H7 (cell line): Measurements from ENCODE around the gene FBXO5. TPM values are rescaled to one million over a fixed set of nuclear protein-coding genes. Genes with fewer than 3 reads are reported as not detected.
"Not testable (repeated sequence)": the region's sequence is repeated elsewhere in the genome, so short reads cannot be mapped to it uniquely, and the experiment has no call there.

Experiments used
- DNase-seq: peaks from one replicate; pipeline ENCODE4 v3.0.0; 2012
- H3K27me3 ChIP-seq: 2 replicates; pipeline ENCODE4 v1.6.0; 2011; ENCODE audit warnings: mild to moderate bottlenecking, low read length; ENCODE audit not compliant: control insufficient read depth, insufficient read depth
- H3K36me3 ChIP-seq: replicated peaks from 2 replicates; pipeline ENCODE4 v1.5.1; 2011; ENCODE audit warnings: low read length; ENCODE audit not compliant: control insufficient read depth, insufficient read depth
- H3K4me3 ChIP-seq: 2 replicates; pipeline ENCODE4 v1.5.1; 2011; ENCODE audit warnings: low read depth, mild to moderate bottlenecking, control low read depth, low read length, moderate library complexity; ENCODE audit not compliant: insufficient read depth
- total RNA-seq: library from RNA; depleted of rRNA; stranded (reverse); fragments of >200 nt; shearing (Covaris generic); gene quantifications from 2 replicates; pipeline ENCODE4 v1.2.3, GENCODE V29; 2014

Gene FBXO5
- total RNA-seq, 1 experiment from 2014 or later = 52.1 TPM

GRCh38 chr6:153002613-153003365 is 19.9 kb upstream of the FBXO5 start, which contains the start of gene MTRF1L:
MTRF1L (minus strand) TSS chr6:153002709; CDS start chr6:153002685, 24 bp downstream.
- H3K4me3 ChIP-seq = peak within 1 kb of the TSS; percentile 96
- H3K36me3 ChIP-seq = no peaks in the 10 kb centered on the region; the same call in 1 of the 2 replicates
- peak; percentile 90 for DNase-seq
- H3K27me3 ChIP-seq = no peaks in the 10 kb centered on the region

- peak overlapping the region; percentile 96 for H3K4me3 ChIP-seq
- DNase-seq = peak; percentile 20
- peaks cover 3% of the 10 kb centered on the region for H3K36me3 ChIP-seq
- H3K27me3 ChIP-seq = no peaks in the 10 kb centered on the region
Measured at GRCh38 chr6:153001767-153002612, 19.1 kb upstream of the FBXO5 start.

GRCh38 chr6:153000790-153001189 is 17.9 kb upstream of the FBXO5 start:
- not testable (repeated sequence) for H3K36me3 ChIP-seq, H3K4me3 ChIP-seq, H3K27me3 ChIP-seq, DNase-seq

- peaks cover 3% of the 10 kb centered on the region for H3K36me3 ChIP-seq
- no peak overlapping the region for H3K4me3 ChIP-seq
- no peak for DNase-seq
- no peaks in the 10 kb centered on the region for H3K27me3 ChIP-seq
Measured at GRCh38 chr6:153000243-153000642, 17.4 kb upstream of the FBXO5 start.

- H3K4me3 ChIP-seq, H3K36me3 ChIP-seq, H3K27me3 ChIP-seq, DNase-seq: not testable (repeated sequence)
Measured at GRCh38 chr6:152999538-152999937, 16.7 kb upstream of the FBXO5 start.

- Histone ChIP-seq H3K36me3 (peaks cover 7% of the 10 kb centered on the region), H3K4me3 (no peak overlapping the region), H3K27me3 (no peaks in the 10 kb centered on the region)
- DNase-seq = no peak
Measured at GRCh38 chr6:152993847-152994246, 11.0 kb upstream of the FBXO5 start.

GRCh38 chr6:152993431-152993830 is 10.6 kb upstream of the FBXO5 start:
- H3K27me3 ChIP-seq = no peaks in the 10 kb centered on the region
- H3K4me3 ChIP-seq = no peak overlapping the region
- peaks cover 7% of the 10 kb centered on the region for H3K36me3 ChIP-seq
- peak; percentile 56 for DNase-seq

GRCh38 chr6:152986978-152987377 is 4.1 kb upstream of the FBXO5 start:
- DNase-seq = no peak
- H3K27me3 ChIP-seq = no peaks in the 10 kb centered on the region
- H3K4me3 ChIP-seq = no peak overlapping the region
- H3K36me3 ChIP-seq = no peaks in the 10 kb centered on the region; the same call in 1 of the 2 replicates

- not testable (repeated sequence) for DNase-seq, H3K27me3 ChIP-seq, H3K36me3 ChIP-seq, H3K4me3 ChIP-seq
Measured at GRCh38 chr6:152985300-152985699, 2.5 kb upstream of the FBXO5 start.

- H3K36me3 ChIP-seq = no peaks in the 10 kb centered on the region
- H3K4me3 ChIP-seq = peak overlapping the region; percentile 47
- no peak for DNase-seq
- H3K27me3 ChIP-seq = no peaks in the 10 kb centered on the region
Measured at GRCh38 chr6:152984513-152984872, 1.7 kb upstream of the FBXO5 start.

GRCh38 chr6:152983637-152984512 is 1.0 kb upstream of the FBXO5 start:
- H3K27me3 ChIP-seq = no peaks in the 10 kb centered on the region
- peak overlapping the region; percentile 47 for H3K4me3 ChIP-seq
- no peaks in the 10 kb centered on the region for H3K36me3 ChIP-seq
- peak; percentile 23 for DNase-seq

GRCh38 chr6:152981989-152982903 is 595 bp downstream of the FBXO5 start:
- Histone ChIP-seq H3K4me3 (peak overlapping the region; percentile 96), H3K27me3 (no peaks in the 10 kb centered on the region), H3K36me3 (peaks cover 2% of the 10 kb centered on the region; the same call in 1 of the 2 replicates)
- peak; percentile 63 for DNase-seq

GRCh38 chr6:152981219-152981618 is 1.6 kb downstream of the FBXO5 start:
- H3K36me3 ChIP-seq = peaks cover 6% of the 10 kb centered on the region; the same call in 1 of the 2 replicates
- no peaks in the 10 kb centered on the region for H3K27me3 ChIP-seq
- DNase-seq = no peak
- peak overlapping the region; percentile 96 for H3K4me3 ChIP-seq
